ENCODE data around the gene IMMP1L.

DNA sequence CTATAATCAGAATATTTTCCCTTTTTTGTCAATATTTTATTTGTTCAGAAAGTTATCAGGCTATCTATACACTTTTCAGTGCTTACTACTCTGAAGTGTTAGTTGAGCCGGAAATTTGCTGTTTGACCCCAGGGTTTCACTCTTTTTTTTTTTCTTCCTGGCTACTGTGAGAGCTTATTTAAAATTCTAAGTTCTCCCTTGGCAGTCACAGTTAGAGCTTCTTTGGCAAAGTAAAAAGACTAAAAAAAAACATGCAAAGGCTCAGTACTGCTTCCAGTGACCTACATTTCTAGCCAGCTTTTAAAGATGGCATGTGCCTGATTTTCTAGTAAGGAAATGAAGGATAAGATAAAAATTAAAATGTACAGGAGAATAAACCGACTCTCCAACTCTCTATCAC, 48.6 kb upstream of the IMMP1L start:
- TF ChIP-seq JUND (IDR thresholded peaks at IDR 0.05; ENCODE audit: low read length) (no peak), EZH2 (IDR thresholded peaks at IDR 0.05; ENCODE audit: low read depth, low read length, severe bottlenecking) (no peak), POLR2A (IDR thresholded peaks at IDR 0.05; ENCODE audit: control extremely low read depth in 1 of 2, low read depth in 2 of 2, low read length in 2 of 2) (no peak), ZNF274 (IDR thresholded peaks at IDR 0.05; ENCODE audit: borderline replicate concordance, extremely low read depth, low read length) (no peak), CEBPB (IDR thresholded peaks at IDR 0.05; ENCODE audit: low read depth, low read length) (no peak), NRF1 (IDR thresholded peaks at IDR 0.05; ENCODE audit: low read depth, low read length) (no peak), TAF1 (IDR thresholded peaks at IDR 0.05; ENCODE audit: low read depth, low read length) (no peak)
- TF ChIP-seq, protein P1, sequence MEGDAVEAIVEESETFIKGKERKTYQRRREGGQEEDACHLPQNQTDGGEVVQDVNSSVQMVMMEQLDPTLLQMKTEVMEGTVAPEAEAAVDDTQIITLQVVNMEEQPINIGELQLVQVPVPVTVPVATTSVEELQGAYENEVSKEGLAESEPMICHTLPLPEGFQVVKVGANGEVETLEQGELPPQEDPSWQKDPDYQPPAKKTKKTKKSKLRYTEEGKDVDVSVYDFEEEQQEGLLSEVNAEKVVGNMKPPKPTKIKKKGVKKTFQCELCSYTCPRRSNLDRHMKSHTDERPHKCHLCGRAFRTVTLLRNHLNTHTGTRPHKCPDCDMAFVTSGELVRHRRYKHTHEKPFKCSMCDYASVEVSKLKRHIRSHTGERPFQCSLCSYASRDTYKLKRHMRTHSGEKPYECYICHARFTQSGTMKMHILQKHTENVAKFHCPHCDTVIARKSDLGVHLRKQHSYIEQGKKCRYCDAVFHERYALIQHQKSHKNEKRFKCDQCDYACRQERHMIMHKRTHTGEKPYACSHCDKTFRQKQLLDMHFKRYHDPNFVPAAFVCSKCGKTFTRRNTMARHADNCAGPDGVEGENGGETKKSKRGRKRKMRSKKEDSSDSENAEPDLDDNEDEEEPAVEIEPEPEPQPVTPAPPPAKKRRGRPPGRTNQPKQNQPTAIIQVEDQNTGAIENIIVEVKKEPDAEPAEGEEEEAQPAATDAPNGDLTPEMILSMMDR (IDR thresholded peaks at IDR 0.05; ENCODE audit: control extremely low read depth in 1 of 3, insufficient read depth in 1 of 3, low read depth in 1 of 3, low read length in 3 of 3), result no peak
- TF ChIP-seq, protein P2, sequence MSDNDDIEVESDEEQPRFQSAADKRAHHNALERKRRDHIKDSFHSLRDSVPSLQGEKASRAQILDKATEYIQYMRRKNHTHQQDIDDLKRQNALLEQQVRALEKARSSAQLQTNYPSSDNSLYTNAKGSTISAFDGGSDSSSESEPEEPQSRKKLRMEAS (IDR thresholded peaks at IDR 0.05), result no peak

Data from H1 (cell line).